Stimulated activated CD4-positive, alpha-beta T cell treated with anti-CD3 and anti-CD28 coated beads, Interleukin-2, amount 100 ng/mL, for 24 hours (primary cell): Measurements from ENCODE around the gene MEIOSIN.
"Not testable (repeated sequence)": the region's sequence is repeated elsewhere in the genome, so short reads cannot be mapped to it uniquely, and the experiment has no call there.

ENCODE experiments used
- DNase-seq, 2 donors: peaks; one replicate each; pipeline ENCODE4 v3.0.0-alpha.2; 2020

The MEIOSIN gene

GRCh38 chr19:45782162-45782691 is 49.0 kb downstream of the MEIOSIN start, which contains the start of gene DMPK:
Gene DMPK (minus strand): TSS chr19:45782490. CDS start chr19:45782352, 138 bp downstream.
- DNase-seq, result no peak

GRCh38 chr19:45782820-45783785 is 49.9 kb downstream of the MEIOSIN start:
- no peak for DNase-seq

GRCh38 chr19:45784096-45784495 is 50.9 kb downstream of the MEIOSIN start:
- no peak for DNase-seq

- DNase-seq, result no peak
Observed at GRCh38 chr19:45785097-45785496, 51.9 kb downstream of the MEIOSIN start.

GRCh38 chr19:45785781-45786532 is 52.7 kb downstream of the MEIOSIN start:
- DNase-seq, result no peak

- DNase-seq, result no peak
Observed at GRCh38 chr19:45786533-45786894, 53.3 kb downstream of the MEIOSIN start.

- no peak for DNase-seq
Observed at GRCh38 chr19:45789035-45789786, 56.0 kb downstream of the MEIOSIN start.

- DNase-seq, result no peak
Observed at GRCh38 chr19:45790942-45791341, 57.7 kb downstream of the MEIOSIN start.

GRCh38 chr19:45791744-45792469 is 58.7 kb downstream of the MEIOSIN start:
- peak in 1 of 2 donors; percentile 31 for DNase-seq

- peak; percentile 100 for DNase-seq
Observed at GRCh38 chr19:45792470-45793177, 59.4 kb downstream of the MEIOSIN start, which contains the start of gene DMWD. Gene DMWD (minus strand): TSS chr19:45792845. CDS start chr19:45792756, 89 bp downstream.

- no peak for DNase-seq
Observed at GRCh38 chr19:45793178-45793564, 59.9 kb downstream of the MEIOSIN start.

GRCh38 chr19:45793876-45794275 is 60.6 kb downstream of the MEIOSIN start:
- DNase-seq, result no peak

- no peak for DNase-seq
Observed at GRCh38 chr19:45794627-45795026, 61.4 kb downstream of the MEIOSIN start.

- peak; percentile 68 to 69 for DNase-seq
Observed at GRCh38 chr19:45798995-45799517, 65.8 kb downstream of the MEIOSIN start.

GRCh38 chr19:45799541-45799940 is 66.3 kb downstream of the MEIOSIN start:
- not testable (repeated sequence) for DNase-seq

GRCh38 chr19:45800070-45800553 is 66.9 kb downstream of the MEIOSIN start:
- DNase-seq, result no peak

- no peak for DNase-seq
Observed at GRCh38 chr19:45801603-45802175, 68.5 kb downstream of the MEIOSIN start.

- no peak for DNase-seq
Observed at GRCh38 chr19:45804140-45804958, 71.1 kb downstream of the MEIOSIN start.

GRCh38 chr19:45804959-45805230 is 71.7 kb downstream of the MEIOSIN start:
- DNase-seq, result no peak

GRCh38 chr19:45805719-45806118 is 72.5 kb downstream of the MEIOSIN start:
- DNase-seq, result no peak
